Measurements from ENCODE around the gene CYBC1.

The CYBC1 gene

GRCh38 chr17:82446649-82447048 is 3.9 kb downstream of the CYBC1 start:
- DNase-seq: no peak

DNA sequence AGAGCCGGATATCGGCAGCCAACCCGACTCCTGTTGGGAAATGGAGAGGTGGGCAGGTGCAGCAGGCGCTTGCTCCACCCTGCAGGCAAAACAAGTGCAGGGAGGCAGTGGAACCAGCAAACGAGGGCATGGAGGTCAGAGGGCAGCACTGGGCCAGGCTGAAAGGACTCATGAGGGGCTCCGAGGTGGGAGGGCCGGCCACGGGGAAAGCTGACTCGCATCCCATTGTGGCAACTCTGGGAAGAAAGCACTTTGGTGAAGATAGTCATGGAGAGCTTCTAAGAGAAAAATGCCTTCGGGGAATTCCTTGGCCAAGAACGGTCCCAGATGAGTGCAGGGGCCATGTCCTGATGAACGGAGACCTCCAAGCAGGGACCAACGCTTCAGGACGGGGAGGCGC is 4.4 kb downstream of the CYBC1 start:
- no peak for DNase-seq

DNA sequence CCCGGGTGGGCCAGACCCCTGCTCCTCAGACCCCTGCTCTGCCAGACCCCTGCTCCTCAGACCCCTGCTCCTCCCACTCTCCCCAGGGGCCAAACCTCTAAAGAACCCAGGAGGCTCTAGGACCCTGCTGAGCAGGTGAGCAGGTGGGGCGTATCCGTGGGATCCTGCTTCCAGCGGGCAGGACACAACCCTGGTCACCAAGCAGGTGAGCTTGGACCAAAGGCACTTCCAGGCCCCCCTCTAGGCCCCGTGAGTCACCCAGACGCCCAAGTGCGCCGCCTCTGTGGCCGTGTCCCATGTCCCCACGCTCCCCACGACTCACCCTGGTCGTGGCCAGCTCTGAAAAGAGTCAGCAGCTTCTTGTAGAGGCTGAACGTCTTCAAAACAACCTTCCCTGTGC is 5.0 kb downstream of the CYBC1 start:
- DNase-seq: no peak

DNA sequence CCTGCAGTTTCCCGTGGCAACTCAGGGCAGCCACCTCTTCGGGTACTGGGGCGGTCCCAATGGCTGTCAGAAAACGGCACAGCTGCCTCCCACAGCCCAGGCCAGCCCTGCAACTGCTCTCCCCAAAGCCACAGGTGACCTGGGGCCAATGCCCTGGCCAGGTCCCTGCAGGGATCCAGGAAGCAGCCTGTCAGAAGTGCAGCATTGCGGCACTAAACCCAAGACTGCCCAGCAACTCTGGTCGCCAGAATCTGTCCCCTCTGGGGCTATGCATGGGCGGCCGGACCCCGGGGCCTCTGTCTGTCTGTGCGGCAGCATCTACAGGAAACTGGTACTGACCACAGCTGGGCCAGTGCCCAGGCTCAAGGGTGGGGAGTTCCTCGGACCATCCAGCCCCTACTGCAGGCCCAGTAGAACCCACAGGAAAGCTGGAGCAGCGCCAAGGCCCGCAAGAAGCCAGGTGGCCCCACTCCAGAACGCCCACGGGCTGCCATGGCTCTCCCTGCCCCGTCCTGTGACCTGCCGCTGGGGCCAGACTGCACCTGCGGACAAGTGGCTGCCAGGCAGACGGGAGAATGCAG is 5.5 kb downstream of the CYBC1 start:
- DNase-seq: no peak

- DNase-seq: no peak
Observed at GRCh38 chr17:82444284-82444893, 6.2 kb downstream of the CYBC1 start.

DNA sequence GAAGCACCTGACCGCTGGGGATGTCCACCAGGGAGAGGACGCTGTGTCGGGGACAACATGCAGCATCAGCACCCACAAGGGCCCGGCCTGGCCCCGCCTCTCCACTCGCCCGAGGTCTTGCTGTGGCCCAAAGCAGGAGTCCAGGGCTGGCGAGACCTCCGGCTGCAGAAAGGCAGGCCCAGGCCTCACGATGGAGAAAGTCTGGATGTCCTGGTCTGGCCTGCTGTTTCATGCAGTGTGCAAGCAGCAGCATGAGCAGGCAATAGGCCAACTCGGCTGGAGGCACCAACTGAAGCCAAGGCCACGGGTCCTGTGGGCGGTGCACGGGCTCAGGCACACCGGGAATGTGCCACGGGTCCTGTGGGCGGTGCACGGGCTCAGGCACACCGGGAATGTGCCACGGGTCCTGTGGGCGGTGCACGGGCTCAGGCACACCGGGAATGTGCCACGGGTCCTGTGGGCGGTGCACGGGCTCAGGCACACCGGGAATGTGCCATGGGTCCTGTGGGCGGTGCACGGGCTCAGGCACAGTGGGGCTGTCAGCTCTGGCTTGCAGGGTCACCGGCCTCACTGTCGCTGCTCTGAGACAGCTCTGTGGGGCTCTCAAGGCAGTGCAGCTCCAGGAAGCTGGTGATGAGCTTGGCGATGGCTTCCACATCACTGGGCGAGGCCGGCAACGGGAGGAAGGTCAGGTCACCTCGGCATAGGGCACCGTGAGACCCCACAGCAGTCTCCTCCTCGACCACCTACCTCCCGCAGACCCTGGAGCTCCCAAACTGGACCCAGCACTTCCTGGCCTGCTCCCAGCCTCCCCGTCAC is 6.9 kb downstream of the CYBC1 start:
- DNase-seq: no peak

- no peak for DNase-seq
Observed at GRCh38 chr17:82442643-82443464, 7.7 kb downstream of the CYBC1 start.

- no peak for DNase-seq
Observed at GRCh38 chr17:82441691-82442487, 8.7 kb downstream of the CYBC1 start.

GRCh38 chr17:82440991-82441627 is 9.4 kb downstream of the CYBC1 start:
- no peak for DNase-seq

DNA sequence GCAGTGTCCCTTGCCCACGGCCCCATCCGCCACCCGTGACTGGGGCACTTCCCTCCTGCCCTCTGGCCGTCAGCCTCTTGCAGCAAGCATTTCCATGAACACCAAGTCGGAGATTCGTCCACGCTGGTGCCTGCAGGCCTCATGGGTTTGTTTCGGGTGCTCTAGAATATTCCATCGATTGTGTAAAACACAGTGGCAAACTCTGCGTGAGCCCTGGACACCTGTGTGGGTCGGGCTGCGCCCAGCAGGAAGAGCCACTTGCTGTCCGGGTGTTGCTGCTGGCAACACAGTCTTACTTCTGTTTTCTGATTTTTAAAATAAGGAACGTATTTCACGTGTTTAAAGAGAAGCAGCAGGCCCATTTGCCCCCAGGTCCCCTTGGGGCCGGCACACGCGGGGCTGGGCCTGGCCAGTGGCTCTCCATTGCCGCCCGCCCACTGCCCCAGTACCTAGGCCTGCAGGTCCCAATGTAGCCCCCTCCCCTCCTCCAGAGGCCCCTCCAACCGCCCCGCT is 10.0 kb downstream of the CYBC1 start:
- no peak for DNase-seq

DNA sequence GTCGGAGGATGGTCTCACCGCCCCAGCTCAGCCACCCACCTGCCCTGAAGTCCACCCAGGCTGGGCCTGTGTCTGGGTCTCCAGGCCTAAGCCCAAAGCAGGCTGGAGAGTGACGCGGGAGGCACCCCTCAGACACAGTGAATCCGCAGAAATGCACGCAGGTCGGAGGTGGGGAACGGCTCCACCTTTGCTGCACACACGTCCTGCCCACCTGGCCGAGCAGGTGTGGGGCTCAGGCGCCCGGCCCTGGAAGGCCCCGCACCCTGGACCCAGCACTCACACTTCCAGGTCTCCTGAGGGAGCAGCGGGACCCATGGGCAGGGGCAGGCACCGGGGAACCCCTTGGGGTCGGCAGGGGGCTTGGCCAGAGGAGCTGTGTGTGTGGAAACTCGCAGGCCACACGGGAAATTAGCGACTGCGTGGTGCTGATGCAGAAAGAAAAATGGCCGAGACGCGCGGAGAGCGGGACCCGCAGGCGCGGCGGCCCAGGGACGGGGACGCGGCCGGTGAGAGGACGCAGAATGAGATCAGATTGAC is 10.7 kb downstream of the CYBC1 start:
- DNase-seq: no peak

DNA sequence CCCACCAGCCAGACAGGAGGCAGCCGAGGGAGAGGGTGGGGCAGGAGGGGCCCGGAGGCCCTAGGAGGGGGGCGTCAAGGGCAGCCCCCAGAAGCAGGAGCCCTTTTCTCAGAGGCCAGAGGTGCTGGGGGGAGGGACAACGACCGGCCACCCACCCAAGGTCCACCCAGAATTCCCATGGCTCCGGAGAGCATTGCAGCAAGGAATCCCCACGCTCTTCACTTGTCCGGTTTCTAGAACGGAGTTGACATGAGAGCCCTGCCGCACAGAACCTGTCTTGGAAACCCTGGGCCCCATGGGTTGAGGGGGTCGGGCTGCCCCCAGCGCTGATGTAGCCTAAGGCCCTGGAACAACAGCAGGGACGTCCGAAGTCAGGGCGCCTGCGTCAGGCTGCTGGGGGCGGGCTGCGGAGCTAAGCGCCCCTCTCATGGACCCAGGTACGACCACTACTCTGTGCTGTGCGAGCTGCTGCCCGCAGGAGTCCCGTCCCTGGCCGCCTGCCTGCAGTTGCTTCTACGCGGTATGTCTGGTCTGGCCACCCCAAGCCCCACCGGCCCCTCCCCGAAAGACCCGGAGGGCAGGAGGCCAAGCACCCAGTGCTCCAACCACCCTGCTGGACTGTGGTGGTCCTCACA is 11.2 kb downstream of the CYBC1 start:
- no peak for DNase-seq

DNA sequence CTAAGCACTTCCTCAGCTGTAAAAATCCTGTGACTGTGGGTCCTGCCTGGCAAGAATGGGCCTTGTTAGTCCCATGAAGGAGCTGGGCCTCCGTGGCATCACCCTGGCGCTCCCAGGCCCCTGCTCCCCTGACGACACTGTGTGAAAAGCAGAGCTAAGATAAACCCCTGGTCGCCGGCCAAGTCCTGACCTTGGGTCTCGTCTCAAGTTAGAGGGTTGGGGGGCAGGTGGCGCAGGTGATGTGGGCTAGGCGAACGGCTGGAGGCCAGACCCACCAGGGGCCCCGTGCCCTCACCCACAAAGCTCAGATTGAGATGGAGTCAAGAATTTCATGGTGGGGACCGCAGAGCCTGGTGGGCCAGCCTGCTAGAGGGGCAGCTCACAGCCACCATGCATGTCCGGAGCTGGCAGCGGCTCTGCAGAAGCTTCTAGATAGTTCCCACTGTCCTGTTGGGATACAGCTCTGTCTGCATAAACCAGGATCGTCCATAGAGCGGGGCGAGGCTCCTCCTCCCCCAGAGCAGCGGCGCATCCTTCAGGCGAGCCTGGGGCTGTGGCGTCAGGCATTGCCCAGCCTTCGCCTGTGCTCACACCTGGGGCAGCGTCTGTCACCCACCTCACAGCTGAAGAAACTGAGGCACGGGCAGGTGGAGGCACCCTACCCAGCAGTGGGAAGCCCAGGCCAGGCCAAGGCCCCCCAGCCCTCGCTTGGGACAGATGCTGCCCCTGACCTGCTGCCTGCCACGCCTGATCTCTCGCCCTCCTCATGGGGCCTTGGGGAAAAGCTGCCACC is 12.0 kb downstream of the CYBC1 start:
- no peak for DNase-seq

DNA sequence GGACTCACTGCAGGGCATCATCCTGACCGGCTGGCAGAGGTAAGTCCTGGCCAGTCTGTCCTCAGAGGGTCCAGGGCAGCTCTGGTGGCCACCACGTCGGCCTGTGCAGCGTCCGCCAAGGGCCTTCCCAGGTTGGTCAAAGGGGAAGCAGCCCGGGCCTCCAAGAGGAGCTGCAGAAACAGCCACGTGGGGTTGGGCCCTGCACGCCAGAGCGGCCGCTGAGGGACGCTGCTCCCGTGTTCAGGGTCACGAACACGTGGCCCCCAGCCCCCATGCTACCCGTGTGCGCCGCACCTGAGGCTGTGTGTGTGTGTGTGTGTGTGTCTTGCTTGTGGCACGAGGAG is 13.3 kb downstream of the CYBC1 start:
- DNase-seq: no peak

DNA sequence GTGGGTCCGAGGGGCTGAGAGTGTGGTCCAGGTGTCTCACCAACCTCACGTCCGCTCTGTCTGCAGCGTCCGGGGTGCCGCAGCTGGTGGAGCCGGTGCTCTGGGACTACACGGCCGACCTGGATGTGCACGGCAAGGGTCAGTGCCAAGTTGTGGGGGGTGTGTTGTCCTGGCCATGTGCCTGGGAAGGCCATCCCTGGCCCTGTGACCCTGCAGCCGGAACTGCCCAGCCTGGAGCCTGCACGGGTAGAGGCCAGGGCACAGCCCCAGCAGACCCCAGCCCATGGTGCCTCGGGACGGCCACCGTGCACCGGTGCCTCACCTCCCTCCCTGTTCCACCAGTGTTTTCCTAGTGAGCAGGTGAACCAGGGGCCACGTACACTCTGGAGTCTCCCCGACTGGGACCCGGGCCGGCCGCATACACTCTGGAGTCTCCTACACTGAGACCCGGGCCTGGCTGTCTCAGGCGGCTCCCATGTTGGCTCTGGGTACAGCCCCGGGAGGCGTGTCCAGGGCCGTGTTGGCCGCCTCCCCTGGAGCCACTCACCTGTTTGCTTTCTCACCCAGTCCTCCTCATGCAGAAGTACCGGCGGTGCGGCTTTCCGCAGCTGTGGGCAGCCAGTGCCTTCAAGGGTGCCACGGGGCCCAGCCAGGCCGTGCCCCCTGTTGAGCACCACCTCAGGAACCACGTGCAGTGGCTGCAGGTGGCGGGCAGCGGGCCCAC is 13.8 kb downstream of the CYBC1 start:
- no peak for DNase-seq

DNA sequence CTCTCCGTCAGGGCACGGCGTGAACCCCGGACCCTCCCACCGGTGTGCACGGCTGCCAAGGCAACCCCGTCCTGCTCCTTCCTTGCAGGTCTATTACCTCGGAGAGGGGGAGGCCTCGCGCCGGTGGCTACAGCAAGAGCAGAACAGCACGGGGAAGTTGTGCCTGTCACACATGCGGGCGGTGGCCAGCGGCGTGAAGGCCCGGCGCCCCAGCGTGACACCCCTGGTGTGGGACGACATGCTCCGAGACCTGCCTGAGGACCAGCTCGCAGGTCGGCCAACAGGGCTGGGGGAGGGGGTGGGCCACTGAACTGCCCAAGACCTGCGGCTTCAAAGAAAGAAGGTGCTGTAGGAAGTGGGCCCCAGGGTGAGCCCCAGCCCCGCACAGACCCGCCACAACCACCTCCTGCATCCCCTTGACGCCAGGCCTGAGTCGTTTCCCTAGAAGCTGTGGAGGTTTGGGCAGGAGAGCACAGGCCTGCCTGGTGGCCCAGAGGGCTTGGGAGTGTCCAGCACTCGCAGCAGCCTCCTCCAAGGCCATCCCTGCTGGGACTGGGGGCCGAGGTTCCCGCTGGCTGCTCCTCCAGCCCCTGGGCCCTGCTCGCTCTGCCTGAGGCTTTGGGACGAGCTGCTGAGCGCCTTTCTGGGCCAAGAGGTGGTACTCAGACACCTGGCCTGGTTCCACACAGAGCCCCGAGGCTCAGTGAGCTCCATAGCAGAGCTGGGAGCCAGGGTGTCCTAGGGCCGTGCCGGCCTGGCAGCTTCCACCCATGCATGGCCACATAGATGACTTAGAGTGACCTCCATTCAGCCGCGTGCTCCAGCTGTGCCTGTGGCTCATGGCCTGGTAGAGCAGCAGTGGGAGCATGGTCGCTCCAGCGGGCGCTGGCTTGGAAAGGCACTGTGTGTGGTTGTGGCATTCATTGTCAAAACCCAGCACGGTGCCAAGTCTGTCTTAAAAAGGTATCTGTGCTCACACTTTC is 14.7 kb downstream of the CYBC1 start:
- DNase-seq: no peak

DNA sequence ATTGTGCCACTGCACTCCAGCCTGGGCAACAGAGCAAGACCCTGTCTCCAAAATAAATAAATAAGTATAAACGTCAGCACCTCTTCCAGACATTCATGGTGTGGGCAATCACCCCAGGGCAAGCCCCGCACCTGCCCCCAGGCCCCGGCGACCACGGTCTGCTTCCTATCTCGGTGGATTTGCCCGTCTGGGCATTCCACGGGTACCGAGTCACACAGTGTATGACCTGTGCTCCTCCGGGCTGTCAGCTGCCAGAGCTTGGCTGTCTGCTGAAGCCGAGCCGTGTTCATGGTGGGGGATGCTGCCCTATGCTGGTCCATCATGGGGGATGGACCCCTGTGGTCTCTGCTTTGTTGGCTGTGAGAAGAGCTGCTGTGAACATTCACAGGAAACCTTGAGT is 15.4 kb downstream of the CYBC1 start:
- no peak for DNase-seq

GRCh38 chr17:82434216-82434565 is 16.4 kb downstream of the CYBC1 start:
- no peak for DNase-seq
